PFSK-1 (cell line): Measurements from ENCODE around the gene RAP1GDS1.

Experiments
- FOXP2 ChIP-seq: optimal IDR thresholded peaks from 2 replicates; pipeline ENCODE3; 2011; ENCODE audit warnings: borderline replicate concordance, control low read depth, inconsistent platforms; ENCODE audit not compliant: insufficient read depth; ENCODE audit errors: extremely low read length, extremely low read depth
- POLR2AphosphoS5 ChIP-seq: IDR thresholded peaks from 2 replicates; pipeline ENCODE4 v1.6.1; 2012; ENCODE audit warnings: low read depth, mild to moderate bottlenecking, control low read depth, low read length, moderate library complexity
- REST ChIP-seq, 2 experiments: IDR thresholded peaks; 2 replicates each; pipeline versions ENCODE4 v1.6.1 to v1.8.0; 2011 to 2012; ENCODE audit warnings: low read depth in 2 of 2, low read length in 2 of 2, control low read depth in 1 of 2, inconsistent platforms in 1 of 2, mild to moderate bottlenecking in 1 of 2, moderate library complexity in 1 of 2; ENCODE audit not compliant: insufficient read depth in 1 of 2
- SIN3A ChIP-seq: IDR thresholded peaks from 2 replicates; pipeline ENCODE4 v1.6.1; 2012; ENCODE audit warnings: mild to moderate bottlenecking, low read length, moderate library complexity, borderline replicate concordance; ENCODE audit not compliant: insufficient read depth
- TAF1 ChIP-seq: IDR thresholded peaks from 2 replicates; pipeline ENCODE4 v1.6.1; 2012; ENCODE audit warnings: low read length, control low read depth, borderline replicate concordance; ENCODE audit not compliant: insufficient read depth

RAP1GDS1 gene

GRCh38 chr4:98394134-98394533 is 132.9 kb downstream of the RAP1GDS1 start:
- TF ChIP-seq POLR2AphosphoS5 (no peak), TAF1 (no peak), SIN3A (no peak)

GRCh38 chr4:98399915-98400314 is 138.7 kb downstream of the RAP1GDS1 start:
- TF ChIP-seq TAF1 = no peak
- no peak for TF ChIP-seq SIN3A
- no peak for TF ChIP-seq REST (IDR thresholded peaks at IDR 0.05; ENCODE audit: insufficient read depth in 1 of 2, low read depth in 2 of 2, low read length in 2 of 2)
- TF ChIP-seq POLR2AphosphoS5 = no peak
- TF ChIP-seq FOXP2 = no peak

- TF ChIP-seq FOXP2 (no peak), REST (IDR thresholded peaks at IDR 0.05; ENCODE audit: insufficient read depth in 1 of 2, low read depth in 2 of 2, low read length in 2 of 2) (no peak), SIN3A (no peak), TAF1 (no peak), POLR2AphosphoS5 (no peak)
Measured at GRCh38 chr4:98406819-98407218, 145.6 kb downstream of the RAP1GDS1 start.

- TF ChIP-seq TAF1 = no peak
- TF ChIP-seq FOXP2 = no peak
- no peak for TF ChIP-seq SIN3A
- no peak for TF ChIP-seq POLR2AphosphoS5
- TF ChIP-seq REST (IDR thresholded peaks at IDR 0.05; ENCODE audit: insufficient read depth in 1 of 2, low read depth in 2 of 2, low read length in 2 of 2) = no peak
Measured at GRCh38 chr4:98411731-98412130, 150.5 kb downstream of the RAP1GDS1 start.

GRCh38 chr4:98416844-98417243 is 155.7 kb downstream of the RAP1GDS1 start:
- TF ChIP-seq REST (IDR thresholded peaks at IDR 0.05; ENCODE audit: insufficient read depth in 1 of 2, low read depth in 2 of 2, low read length in 2 of 2) (no peak), POLR2AphosphoS5 (no peak), SIN3A (no peak)
